Astrocyte (in vitro differentiated cells and primary cell): ENCODE data around the gene ABLIM2. TPM values are rescaled to one million over a fixed set of nuclear protein-coding genes. Genes with fewer than 3 reads are reported as not detected.

Source experiments
- DNase-seq: peaks from one replicate; pipeline ENCODE4 v3.0.0-alpha.2; 2010; ENCODE audit warnings: low read depth
- FAIRE-seq: peaks from 2 replicates; lab custom pipeline; 2011; peaks lifted over from hg19 to GRCh38; lab: Jason Lieb, UNC
- H2AFZ ChIP-seq: 2 replicates; pipeline ENCODE4 v1.6.0; 2012; ENCODE audit warnings: low read depth, low read length, inconsistent platforms
- H3K27ac ChIP-seq: 2 replicates; pipeline ENCODE4 v1.5.1; 2011; ENCODE audit warnings: low read depth, low read length, inconsistent platforms
- H3K27me3 ChIP-seq: 2 replicates; pipeline ENCODE4 v1.6.0; 2011; ENCODE audit warnings: low read length, inconsistent platforms; ENCODE audit not compliant: insufficient read depth
- H3K36me3 ChIP-seq: 2 replicates; pipeline ENCODE4 v1.5.1; 2011; ENCODE audit warnings: low read length, inconsistent platforms; ENCODE audit not compliant: insufficient read depth
- H3K4me1 ChIP-seq: 2 replicates; pipeline ENCODE4 v1.5.1; 2011; ENCODE audit warnings: low read length, inconsistent platforms; ENCODE audit not compliant: insufficient read depth
- H3K4me2 ChIP-seq: 2 replicates; pipeline ENCODE4 v1.6.0; 2012; ENCODE audit warnings: low read length, inconsistent platforms
- H3K4me3 ChIP-seq: 2 replicates; pipeline ENCODE4 v1.5.1; 2011; ENCODE audit warnings: low read depth, mild to moderate bottlenecking, low read length, inconsistent platforms; ENCODE audit not compliant: insufficient read depth
- H3K79me2 ChIP-seq: 2 replicates; pipeline ENCODE4 v1.6.0; 2012; ENCODE audit warnings: mild to moderate bottlenecking, low read length, inconsistent platforms; ENCODE audit not compliant: insufficient read depth
- H3K9ac ChIP-seq: 2 replicates; pipeline ENCODE4 v1.6.0; 2012; ENCODE audit warnings: mild to moderate bottlenecking, low read length, inconsistent platforms
- H3K9me3 ChIP-seq: 2 replicates; pipeline ENCODE4 v1.5.1; 2012; ENCODE audit warnings: low read depth, mild to moderate bottlenecking, low read length, inconsistent platforms; ENCODE audit not compliant: insufficient read depth
- H4K20me1 ChIP-seq: 2 replicates; pipeline ENCODE4 v1.6.0; 2012; ENCODE audit warnings: low read length, inconsistent platforms; ENCODE audit not compliant: insufficient read depth
- H3K27ac Mint-ChIP-seq: one replicate; pipeline ENCODE4 v1.8.0; 2021; ENCODE audit warnings: mild to moderate bottlenecking, mixed read lengths; ENCODE audit not compliant: unreplicated experiment
- H3K27me3 Mint-ChIP-seq: one replicate; pipeline ENCODE4 v1.8.0; 2021; ENCODE audit warnings: low read depth, mixed read lengths; ENCODE audit not compliant: unreplicated experiment
- H3K36me3 Mint-ChIP-seq: one replicate; pipeline ENCODE4 v1.8.0; 2021; ENCODE audit warnings: low read depth, mixed read lengths; ENCODE audit not compliant: unreplicated experiment
- H3K4me1 Mint-ChIP-seq: one replicate; pipeline ENCODE4 v1.8.0; 2021; ENCODE audit warnings: low read depth, mixed read lengths; ENCODE audit not compliant: unreplicated experiment
- H3K4me3 Mint-ChIP-seq: one replicate; pipeline ENCODE4 v1.8.0; 2021; ENCODE audit warnings: mild to moderate bottlenecking, moderate library complexity, mixed read lengths; ENCODE audit not compliant: unreplicated experiment
- H3K9me3 Mint-ChIP-seq: one replicate; pipeline ENCODE4 v1.8.0; 2021; ENCODE audit warnings: mild to moderate bottlenecking, mixed read lengths; ENCODE audit not compliant: unreplicated experiment
- EZH2 ChIP-seq: IDR thresholded peaks from 2 replicates; pipeline ENCODE4 v1.6.1; 2012; ENCODE audit warnings: mild to moderate bottlenecking, low read length, inconsistent platforms; ENCODE audit not compliant: insufficient read depth
- total RNA-seq: library from RNA; stranded (reverse); gene quantifications from 2 replicates; pipeline ENCODE4 v1.2.1, GENCODE V29; 2021
- TF ChIP-seq, protein P1 (sequence below): IDR thresholded peaks from 2 replicates; pipeline ENCODE4 v1.5.1; 2011; ENCODE audit warnings: low read depth, mild to moderate bottlenecking, inconsistent platforms, low read length, moderate library complexity; ENCODE audit not compliant: insufficient read depth

ABLIM2 gene
- total RNA-seq, 1 donor from 2014 or later = 0.50 TPM

DNA sequence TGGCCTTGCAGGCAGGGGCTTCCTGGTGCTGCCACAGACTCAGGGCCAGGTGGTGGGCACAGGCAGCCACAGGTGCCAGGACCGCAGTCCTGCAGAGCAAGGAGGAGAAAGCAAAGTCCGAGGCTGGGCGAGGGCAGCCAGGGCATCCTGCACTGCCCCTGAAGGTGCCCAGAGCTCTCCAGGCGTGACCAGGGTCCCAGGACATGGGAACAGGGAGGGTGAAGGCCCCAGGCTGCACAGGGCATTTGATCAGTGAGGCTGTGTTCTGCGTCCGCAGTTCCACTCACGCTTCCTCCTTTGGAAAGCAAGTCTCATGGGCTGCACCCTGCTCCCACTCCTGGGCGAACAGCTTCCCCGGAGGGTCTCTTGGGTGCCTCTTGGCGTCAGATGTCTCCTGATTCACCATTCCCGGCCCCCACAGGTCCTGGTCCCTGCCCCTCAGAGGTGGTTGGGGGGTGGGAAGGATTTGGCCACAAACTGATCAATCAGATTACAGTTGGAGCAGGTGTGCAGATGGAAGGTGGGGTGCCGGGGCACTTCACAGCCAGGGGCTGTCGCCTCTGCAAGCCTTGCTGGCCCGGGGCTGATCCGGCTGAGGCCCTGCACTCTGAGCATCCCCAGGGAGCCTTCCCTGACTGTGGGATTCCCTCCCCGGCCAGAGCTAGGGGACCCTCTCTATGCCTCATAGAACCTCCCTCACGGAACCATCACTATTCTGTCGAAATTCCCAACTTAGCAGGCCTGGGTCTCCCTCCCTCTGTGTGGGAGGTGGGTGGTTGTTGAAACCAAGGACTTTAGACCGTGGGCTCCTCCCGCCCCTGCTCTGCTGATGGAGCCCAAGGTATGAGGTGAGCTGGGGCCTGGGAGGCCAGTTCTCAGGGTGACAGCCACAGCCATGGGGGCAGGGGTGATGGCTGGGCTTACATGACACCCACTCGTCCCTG lies 43.8 kb upstream of the ABLIM2 start:
- Mint-ChIP-seq H3K9me3 (no peaks in the 10 kb centered on the region), H3K27me3 (peaks cover 33% of the 10 kb centered on the region), H3K27ac (no peak overlapping the region), H3K4me1 (peaks cover 10% of the 10 kb centered on the region), H3K36me3 (no peaks in the 10 kb centered on the region), H3K4me3 (no peak overlapping the region)
- Histone ChIP-seq H3K79me2 (no peaks in the 10 kb centered on the region), H3K27me3 (no peaks in the 10 kb centered on the region), H4K20me1 (no peaks in the 10 kb centered on the region), H2AFZ (no peak overlapping the region), H3K4me1 (peaks cover 29% of the 10 kb centered on the region), H3K4me3 (no peak overlapping the region), H3K9me3 (no peaks in the 10 kb centered on the region), H3K4me2 (no peak overlapping the region), H3K27ac (no peak overlapping the region), H3K36me3 (no peaks in the 10 kb centered on the region), H3K9ac (no peak overlapping the region)
- FAIRE-seq (no peak), DNase-seq (no peak)
- TF ChIP-seq EZH2 = no peak
- TF ChIP-seq, protein P1, sequence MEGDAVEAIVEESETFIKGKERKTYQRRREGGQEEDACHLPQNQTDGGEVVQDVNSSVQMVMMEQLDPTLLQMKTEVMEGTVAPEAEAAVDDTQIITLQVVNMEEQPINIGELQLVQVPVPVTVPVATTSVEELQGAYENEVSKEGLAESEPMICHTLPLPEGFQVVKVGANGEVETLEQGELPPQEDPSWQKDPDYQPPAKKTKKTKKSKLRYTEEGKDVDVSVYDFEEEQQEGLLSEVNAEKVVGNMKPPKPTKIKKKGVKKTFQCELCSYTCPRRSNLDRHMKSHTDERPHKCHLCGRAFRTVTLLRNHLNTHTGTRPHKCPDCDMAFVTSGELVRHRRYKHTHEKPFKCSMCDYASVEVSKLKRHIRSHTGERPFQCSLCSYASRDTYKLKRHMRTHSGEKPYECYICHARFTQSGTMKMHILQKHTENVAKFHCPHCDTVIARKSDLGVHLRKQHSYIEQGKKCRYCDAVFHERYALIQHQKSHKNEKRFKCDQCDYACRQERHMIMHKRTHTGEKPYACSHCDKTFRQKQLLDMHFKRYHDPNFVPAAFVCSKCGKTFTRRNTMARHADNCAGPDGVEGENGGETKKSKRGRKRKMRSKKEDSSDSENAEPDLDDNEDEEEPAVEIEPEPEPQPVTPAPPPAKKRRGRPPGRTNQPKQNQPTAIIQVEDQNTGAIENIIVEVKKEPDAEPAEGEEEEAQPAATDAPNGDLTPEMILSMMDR = no peak

GRCh38 chr4:8201321-8201781 lies 42.7 kb upstream of the ABLIM2 start:
- Mint-ChIP-seq H3K9me3 (no peaks in the 10 kb centered on the region), H3K4me1 (peaks cover 10% of the 10 kb centered on the region), H3K27ac (no peak overlapping the region), H3K36me3 (no peaks in the 10 kb centered on the region), H3K4me3 (peak overlapping the region; percentile 50), H3K27me3 (peaks cover 33% of the 10 kb centered on the region)
- H3K4me1 ChIP-seq = peaks cover 29% of the 10 kb centered on the region
- H3K4me2 ChIP-seq = no peak overlapping the region
- no peak overlapping the region for H3K9ac ChIP-seq
- no peaks in the 10 kb centered on the region for H3K36me3 ChIP-seq
- no peak overlapping the region for H3K27ac ChIP-seq
- TF ChIP-seq EZH2 = no peak
- TF ChIP-seq, protein P1 = no peak
- no peaks in the 10 kb centered on the region for H4K20me1 ChIP-seq
- H3K27me3 ChIP-seq = no peaks in the 10 kb centered on the region
- no peak for DNase-seq
- FAIRE-seq = no peak
- H3K4me3 ChIP-seq = no peak overlapping the region
- H2AFZ ChIP-seq = no peak overlapping the region
- H3K79me2 ChIP-seq = no peaks in the 10 kb centered on the region
- H3K9me3 ChIP-seq = no peaks in the 10 kb centered on the region
